GM23338 (cell line): ENCODE measurements around the gene TLR5.

ENCODE experiments used
- CREB1 ChIP-seq: fragments of 250-450 bp; sonication (Bioruptor Pico); IDR thresholded peaks from 2 replicates; pipeline ENCODE4 v1.5.0; 2020; ENCODE audit warnings: low read depth, mild to moderate bottlenecking, moderate library complexity
- EZH2 ChIP-seq: fragments of 200-600 bp; sonication (generic); IDR thresholded peaks from one replicate; pipeline ENCODE4 v1.8.0; 2017; ENCODE audit warnings: antibody characterized with exemption, mild to moderate bottlenecking, low read depth; ENCODE audit not compliant: unreplicated experiment
- EZH2phosphoT487 ChIP-seq: fragments of 200-600 bp; sonication (generic); IDR thresholded peaks from one replicate; pipeline ENCODE4 v1.8.1; 2018; ENCODE audit warnings: antibody characterized with exemption; ENCODE audit not compliant: unreplicated experiment
- JUNB ChIP-seq: IDR thresholded peaks from one replicate; pipeline ENCODE4 v1.6.1; 2016; ENCODE audit warnings: antibody characterized with exemption; ENCODE audit not compliant: unreplicated experiment
- POLR2AphosphoS5 ChIP-seq: IDR thresholded peaks from 2 replicates; pipeline ENCODE4 v1.6.1; 2016; ENCODE audit warnings: antibody characterized with exemption, low read depth
- STAT1 ChIP-seq: IDR thresholded peaks from one replicate; pipeline ENCODE4 v1.6.1; 2016; ENCODE audit warnings: antibody characterized with exemption; ENCODE audit not compliant: unreplicated experiment
- ZNF114 ChIP-seq: fragments of 250-450 bp; sonication (Bioruptor Pico); IDR thresholded peaks from 2 replicates; pipeline ENCODE4 v1.5.0; 2020; ENCODE audit warnings: mild to moderate bottlenecking, moderate library complexity
- TF ChIP-seq, protein P1 (sequence below), 2 experiments: fragments of 200-600 bp in 1 of 2; sonication (generic) in 1 of 2; conservative IDR thresholded peaks; 2 replicates each; pipeline versions ENCODE4 v1.5.1 to v1.6.1; 2016 to 2017; ENCODE audit warnings: antibody characterized with exemption in 2 of 2, low read depth in 2 of 2, mild to moderate bottlenecking in 2 of 2, moderate library complexity in 1 of 2
- TF ChIP-seq, protein P2 (sequence below): IDR thresholded peaks from 2 replicates; pipeline ENCODE4 v1.6.1; 2016; ENCODE audit warnings: antibody characterized with exemption
- TF ChIP-seq, protein P3 (sequence below): IDR thresholded peaks from one replicate; pipeline ENCODE4 v1.6.1; 2018; ENCODE audit warnings: antibody characterized with exemption; ENCODE audit not compliant: unreplicated experiment
- TF ChIP-seq, protein P4 (sequence below): fragments of 250-450 bp; sonication (Bioruptor Pico); IDR thresholded peaks from 2 replicates; pipeline ENCODE4 v1.5.0; 2020; ENCODE audit warnings: mild to moderate bottlenecking, moderate library complexity

DNA sequence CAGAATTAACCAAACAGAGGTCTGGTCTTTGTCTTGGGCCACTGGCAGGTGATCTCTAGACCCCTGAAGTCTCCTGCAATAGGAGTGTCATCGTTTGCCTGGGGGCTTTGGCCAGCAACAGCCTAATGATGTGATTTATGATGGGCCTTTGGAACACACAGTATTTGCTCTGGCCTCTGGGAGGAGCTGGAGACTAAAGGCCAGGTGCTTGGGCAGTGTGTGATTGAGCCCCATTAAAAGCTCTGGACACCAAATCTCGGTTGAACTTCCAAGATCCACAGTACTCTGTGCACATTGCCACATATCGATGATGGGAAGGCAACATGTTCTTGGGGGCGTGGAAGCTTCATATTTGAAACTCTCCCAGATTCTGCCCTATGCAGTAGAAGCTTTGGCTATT lies 32.0 kb upstream of the TLR5 start:
- TF ChIP-seq POLR2AphosphoS5, result no peak
- TF ChIP-seq, protein P1, sequence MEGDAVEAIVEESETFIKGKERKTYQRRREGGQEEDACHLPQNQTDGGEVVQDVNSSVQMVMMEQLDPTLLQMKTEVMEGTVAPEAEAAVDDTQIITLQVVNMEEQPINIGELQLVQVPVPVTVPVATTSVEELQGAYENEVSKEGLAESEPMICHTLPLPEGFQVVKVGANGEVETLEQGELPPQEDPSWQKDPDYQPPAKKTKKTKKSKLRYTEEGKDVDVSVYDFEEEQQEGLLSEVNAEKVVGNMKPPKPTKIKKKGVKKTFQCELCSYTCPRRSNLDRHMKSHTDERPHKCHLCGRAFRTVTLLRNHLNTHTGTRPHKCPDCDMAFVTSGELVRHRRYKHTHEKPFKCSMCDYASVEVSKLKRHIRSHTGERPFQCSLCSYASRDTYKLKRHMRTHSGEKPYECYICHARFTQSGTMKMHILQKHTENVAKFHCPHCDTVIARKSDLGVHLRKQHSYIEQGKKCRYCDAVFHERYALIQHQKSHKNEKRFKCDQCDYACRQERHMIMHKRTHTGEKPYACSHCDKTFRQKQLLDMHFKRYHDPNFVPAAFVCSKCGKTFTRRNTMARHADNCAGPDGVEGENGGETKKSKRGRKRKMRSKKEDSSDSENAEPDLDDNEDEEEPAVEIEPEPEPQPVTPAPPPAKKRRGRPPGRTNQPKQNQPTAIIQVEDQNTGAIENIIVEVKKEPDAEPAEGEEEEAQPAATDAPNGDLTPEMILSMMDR (conservative IDR thresholded peaks at IDR 0.05; ENCODE audit: low read depth in 2 of 2), result peak; percentile 45 to 76
- TF ChIP-seq EZH2phosphoT487, result no peak
- no peak for TF ChIP-seq JUNB
- no peak for TF ChIP-seq EZH2
- TF ChIP-seq, protein P2, sequence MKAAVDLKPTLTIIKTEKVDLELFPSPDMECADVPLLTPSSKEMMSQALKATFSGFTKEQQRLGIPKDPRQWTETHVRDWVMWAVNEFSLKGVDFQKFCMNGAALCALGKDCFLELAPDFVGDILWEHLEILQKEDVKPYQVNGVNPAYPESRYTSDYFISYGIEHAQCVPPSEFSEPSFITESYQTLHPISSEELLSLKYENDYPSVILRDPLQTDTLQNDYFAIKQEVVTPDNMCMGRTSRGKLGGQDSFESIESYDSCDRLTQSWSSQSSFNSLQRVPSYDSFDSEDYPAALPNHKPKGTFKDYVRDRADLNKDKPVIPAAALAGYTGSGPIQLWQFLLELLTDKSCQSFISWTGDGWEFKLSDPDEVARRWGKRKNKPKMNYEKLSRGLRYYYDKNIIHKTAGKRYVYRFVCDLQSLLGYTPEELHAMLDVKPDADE, result no peak
- TF ChIP-seq CREB1 (CRISPR knock-in tag), result no peak
- TF ChIP-seq STAT1, result no peak
- TF ChIP-seq, protein P3, sequence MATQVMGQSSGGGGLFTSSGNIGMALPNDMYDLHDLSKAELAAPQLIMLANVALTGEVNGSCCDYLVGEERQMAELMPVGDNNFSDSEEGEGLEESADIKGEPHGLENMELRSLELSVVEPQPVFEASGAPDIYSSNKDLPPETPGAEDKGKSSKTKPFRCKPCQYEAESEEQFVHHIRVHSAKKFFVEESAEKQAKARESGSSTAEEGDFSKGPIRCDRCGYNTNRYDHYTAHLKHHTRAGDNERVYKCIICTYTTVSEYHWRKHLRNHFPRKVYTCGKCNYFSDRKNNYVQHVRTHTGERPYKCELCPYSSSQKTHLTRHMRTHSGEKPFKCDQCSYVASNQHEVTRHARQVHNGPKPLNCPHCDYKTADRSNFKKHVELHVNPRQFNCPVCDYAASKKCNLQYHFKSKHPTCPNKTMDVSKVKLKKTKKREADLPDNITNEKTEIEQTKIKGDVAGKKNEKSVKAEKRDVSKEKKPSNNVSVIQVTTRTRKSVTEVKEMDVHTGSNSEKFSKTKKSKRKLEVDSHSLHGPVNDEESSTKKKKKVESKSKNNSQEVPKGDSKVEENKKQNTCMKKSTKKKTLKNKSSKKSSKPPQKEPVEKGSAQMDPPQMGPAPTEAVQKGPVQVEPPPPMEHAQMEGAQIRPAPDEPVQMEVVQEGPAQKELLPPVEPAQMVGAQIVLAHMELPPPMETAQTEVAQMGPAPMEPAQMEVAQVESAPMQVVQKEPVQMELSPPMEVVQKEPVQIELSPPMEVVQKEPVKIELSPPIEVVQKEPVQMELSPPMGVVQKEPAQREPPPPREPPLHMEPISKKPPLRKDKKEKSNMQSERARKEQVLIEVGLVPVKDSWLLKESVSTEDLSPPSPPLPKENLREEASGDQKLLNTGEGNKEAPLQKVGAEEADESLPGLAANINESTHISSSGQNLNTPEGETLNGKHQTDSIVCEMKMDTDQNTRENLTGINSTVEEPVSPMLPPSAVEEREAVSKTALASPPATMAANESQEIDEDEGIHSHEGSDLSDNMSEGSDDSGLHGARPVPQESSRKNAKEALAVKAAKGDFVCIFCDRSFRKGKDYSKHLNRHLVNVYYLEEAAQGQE, result no peak
- TF ChIP-seq, protein P4, sequence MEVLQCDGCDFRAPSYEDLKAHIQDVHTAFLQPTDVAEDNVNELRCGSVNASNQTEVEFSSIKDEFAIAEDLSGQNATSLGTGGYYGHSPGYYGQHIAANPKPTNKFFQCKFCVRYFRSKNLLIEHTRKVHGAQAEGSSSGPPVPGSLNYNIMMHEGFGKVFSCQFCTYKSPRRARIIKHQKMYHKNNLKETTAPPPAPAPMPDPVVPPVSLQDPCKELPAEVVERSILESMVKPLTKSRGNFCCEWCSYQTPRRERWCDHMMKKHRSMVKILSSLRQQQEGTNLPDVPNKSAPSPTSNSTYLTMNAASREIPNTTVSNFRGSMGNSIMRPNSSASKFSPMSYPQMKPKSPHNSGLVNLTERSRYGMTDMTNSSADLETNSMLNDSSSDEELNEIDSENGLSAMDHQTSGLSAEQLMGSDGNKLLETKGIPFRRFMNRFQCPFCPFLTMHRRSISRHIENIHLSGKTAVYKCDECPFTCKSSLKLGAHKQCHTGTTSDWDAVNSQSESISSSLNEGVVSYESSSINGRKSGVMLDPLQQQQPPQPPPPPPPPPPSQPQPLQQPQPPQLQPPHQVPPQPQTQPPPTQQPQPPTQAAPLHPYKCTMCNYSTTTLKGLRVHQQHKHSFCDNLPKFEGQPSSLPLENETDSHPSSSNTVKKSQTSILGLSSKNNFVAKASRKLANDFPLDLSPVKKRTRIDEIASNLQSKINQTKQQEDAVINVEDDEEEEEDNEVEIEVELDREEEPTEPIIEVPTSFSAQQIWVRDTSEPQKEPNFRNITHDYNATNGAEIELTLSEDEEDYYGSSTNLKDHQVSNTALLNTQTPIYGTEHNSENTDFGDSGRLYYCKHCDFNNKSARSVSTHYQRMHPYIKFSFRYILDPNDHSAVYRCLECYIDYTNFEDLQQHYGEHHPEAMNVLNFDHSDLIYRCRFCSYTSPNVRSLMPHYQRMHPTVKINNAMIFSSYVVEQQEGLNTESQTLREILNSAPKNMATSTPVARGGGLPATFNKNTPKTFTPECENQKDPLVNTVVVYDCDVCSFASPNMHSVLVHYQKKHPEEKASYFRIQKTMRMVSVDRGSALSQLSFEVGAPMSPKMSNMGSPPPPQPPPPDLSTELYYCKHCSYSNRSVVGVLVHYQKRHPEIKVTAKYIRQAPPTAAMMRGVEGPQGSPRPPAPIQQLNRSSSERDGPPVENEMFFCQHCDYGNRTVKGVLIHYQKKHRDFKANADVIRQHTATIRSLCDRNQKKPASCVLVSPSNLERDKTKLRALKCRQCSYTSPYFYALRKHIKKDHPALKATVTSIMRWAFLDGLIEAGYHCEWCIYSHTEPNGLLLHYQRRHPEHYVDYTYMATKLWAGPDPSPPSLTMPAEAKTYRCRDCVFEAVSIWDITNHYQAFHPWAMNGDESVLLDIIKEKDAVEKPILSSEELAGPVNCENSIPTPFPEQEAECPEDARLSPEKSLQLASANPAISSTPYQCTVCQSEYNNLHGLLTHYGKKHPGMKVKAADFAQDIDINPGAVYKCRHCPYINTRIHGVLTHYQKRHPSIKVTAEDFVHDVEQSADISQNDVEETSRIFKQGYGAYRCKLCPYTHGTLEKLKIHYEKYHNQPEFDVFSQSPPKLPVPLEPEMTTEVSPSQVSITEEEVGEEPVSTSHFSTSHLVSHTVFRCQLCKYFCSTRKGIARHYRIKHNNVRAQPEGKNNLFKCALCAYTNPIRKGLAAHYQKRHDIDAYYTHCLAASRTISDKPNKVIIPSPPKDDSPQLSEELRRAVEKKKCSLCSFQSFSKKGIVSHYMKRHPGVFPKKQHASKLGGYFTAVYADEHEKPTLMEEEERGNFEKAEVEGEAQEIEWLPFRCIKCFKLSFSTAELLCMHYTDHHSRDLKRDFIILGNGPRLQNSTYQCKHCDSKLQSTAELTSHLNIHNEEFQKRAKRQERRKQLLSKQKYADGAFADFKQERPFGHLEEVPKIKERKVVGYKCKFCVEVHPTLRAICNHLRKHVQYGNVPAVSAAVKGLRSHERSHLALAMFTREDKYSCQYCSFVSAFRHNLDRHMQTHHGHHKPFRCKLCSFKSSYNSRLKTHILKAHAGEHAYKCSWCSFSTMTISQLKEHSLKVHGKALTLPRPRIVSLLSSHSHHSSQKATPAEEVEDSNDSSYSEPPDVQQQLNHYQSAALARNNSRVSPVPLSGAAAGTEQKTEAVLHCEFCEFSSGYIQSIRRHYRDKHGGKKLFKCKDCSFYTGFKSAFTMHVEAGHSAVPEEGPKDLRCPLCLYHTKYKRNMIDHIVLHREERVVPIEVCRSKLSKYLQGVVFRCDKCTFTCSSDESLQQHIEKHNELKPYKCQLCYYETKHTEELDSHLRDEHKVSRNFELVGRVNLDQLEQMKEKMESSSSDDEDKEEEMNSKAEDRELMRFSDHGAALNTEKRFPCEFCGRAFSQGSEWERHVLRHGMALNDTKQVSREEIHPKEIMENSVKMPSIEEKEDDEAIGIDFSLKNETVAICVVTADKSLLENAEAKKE (CRISPR knock-in tag), result no peak
- no peak for TF ChIP-seq ZNF114
